ENCODE data around the gene VPS37B.

DNA sequence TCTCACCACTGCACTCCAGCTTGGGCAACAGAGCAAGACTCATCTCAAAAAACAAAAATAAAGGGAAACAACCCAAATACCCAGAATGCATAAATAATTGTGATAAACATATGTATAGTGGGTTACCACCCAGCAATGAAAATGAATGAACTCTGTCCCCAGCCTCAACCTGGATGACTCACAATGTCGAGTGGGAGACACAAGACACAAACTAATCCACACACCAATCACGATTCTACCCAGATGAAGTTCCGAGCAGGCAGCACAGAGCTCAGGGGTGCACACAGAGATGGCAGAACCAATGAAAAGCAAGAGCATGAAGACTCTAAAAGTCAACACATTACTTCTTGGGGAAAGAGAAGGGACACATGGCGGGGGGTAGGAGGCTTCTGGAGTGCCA, 43.2 kb upstream of the VPS37B start:
- TF ChIP-seq, protein P1, sequence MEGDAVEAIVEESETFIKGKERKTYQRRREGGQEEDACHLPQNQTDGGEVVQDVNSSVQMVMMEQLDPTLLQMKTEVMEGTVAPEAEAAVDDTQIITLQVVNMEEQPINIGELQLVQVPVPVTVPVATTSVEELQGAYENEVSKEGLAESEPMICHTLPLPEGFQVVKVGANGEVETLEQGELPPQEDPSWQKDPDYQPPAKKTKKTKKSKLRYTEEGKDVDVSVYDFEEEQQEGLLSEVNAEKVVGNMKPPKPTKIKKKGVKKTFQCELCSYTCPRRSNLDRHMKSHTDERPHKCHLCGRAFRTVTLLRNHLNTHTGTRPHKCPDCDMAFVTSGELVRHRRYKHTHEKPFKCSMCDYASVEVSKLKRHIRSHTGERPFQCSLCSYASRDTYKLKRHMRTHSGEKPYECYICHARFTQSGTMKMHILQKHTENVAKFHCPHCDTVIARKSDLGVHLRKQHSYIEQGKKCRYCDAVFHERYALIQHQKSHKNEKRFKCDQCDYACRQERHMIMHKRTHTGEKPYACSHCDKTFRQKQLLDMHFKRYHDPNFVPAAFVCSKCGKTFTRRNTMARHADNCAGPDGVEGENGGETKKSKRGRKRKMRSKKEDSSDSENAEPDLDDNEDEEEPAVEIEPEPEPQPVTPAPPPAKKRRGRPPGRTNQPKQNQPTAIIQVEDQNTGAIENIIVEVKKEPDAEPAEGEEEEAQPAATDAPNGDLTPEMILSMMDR (IDR thresholded peaks at IDR 0.05), result no peak
- TF ChIP-seq POLR2AphosphoS5 (IDR thresholded peaks at IDR 0.05), result no peak
- TF ChIP-seq POLR2A (IDR thresholded peaks at IDR 0.05; ENCODE audit: low read depth), result no peak
- TF ChIP-seq EP300 (IDR thresholded peaks at IDR 0.05), result no peak

All from esophagus muscularis mucosa (tissue), 4 donors.